ENCODE measurements around the gene MRPS5.

GRCh38 chr2:95091885-95092555, 29.6 kb downstream of the MRPS5 start:
- TF ChIP-seq CTCF (IDR thresholded peaks at IDR 0.05; ENCODE audit: low read depth, low read length) (no peak), MAX (IDR thresholded peaks at IDR 0.05; ENCODE audit: low read depth, low read length) (no peak), POLR2A (IDR thresholded peaks at IDR 0.05; ENCODE audit: extremely low read depth, insufficient read length) (no peak)
